A549 (cell line): ENCODE measurements around the gene TFDP1. TPM values are rescaled to one million over a fixed set of nuclear protein-coding genes. Genes with fewer than 3 reads are reported as not detected.
"Not testable (repeated sequence)": the region's sequence is repeated elsewhere in the genome, so short reads cannot be mapped to it uniquely, and the experiment has no call there.

Experiments
- ATAC-seq, 2 experiments: fragments of 200-7000 bp in 1 of 2; fragments of >200 bp in 1 of 2; cut with Nextera tagmentation in 1 of 2; cut with Tn5 transposase in 1 of 2; 3 replicates each; pipeline versions ENCODE4 v1.8.0 to v1.9.1; 2018 to 2020; ENCODE audit warnings: mild to moderate bottlenecking in 1 of 2, moderate library complexity in 1 of 2
- CTCF ChIA-PET: fragments of 300-600 bp; sonication (Branson Sonifier 250); formaldehyde crosslinking; extraction: SDS; loops from one replicate; lab custom pipeline; 2021; ENCODE audit warnings: antibody characterized with exemption, inconsistent platforms; lab: Yijun Ruan, JAX
- POLR2A ChIA-PET: fragments of 350-600 bp; formaldehyde crosslinking; extraction: SDS; loops from one replicate; lab custom pipeline; 2021; ENCODE audit warnings: antibody characterized with exemption, inconsistent platforms; lab: Yijun Ruan, JAX
- DNase-seq, 2 experiments: peaks; one replicate each; pipeline versions ENCODE4 v3.0.0 to v3.0.0-alpha.2; 2011 to 2016; ENCODE audit warnings: low read depth in 1 of 2, low spot score in 1 of 2
- FAIRE-seq: peaks from 2 replicates; lab custom pipeline; 2011; peaks lifted over from hg19 to GRCh38; lab: Jason Lieb, UNC
- H3K27ac ChIP-seq, 2 experiments: fragments of >200 bp; sonication (Bioruptor Twin); formaldehyde crosslinking; 3 replicates each; pipeline ENCODE4 v1.5.1; 2016 to 2017
- H3K4me1 ChIP-seq: fragments of >200 bp; sonication (Bioruptor Twin); formaldehyde crosslinking; 3 replicates; pipeline ENCODE4 v1.6.1; 2016
- H3K4me2 ChIP-seq: fragments of >200 bp; sonication (Bioruptor Twin); formaldehyde crosslinking; 3 replicates; pipeline ENCODE4 v1.6.1; 2016
- H3K4me3 ChIP-seq: fragments of >200 bp; sonication (Bioruptor Twin); formaldehyde crosslinking; 3 replicates; pipeline ENCODE4 v1.5.1; 2016
- H3K9me3 ChIP-seq: fragments of >200 bp; sonication (Bioruptor Twin); formaldehyde crosslinking; 3 replicates; pipeline ENCODE4 v1.6.1; 2016
- CBX2 ChIP-seq: fragments of 200-600 bp; sonication (generic); IDR thresholded peaks from 2 replicates; pipeline ENCODE4 v1.6.1; 2016; ENCODE audit warnings: low read depth, mild to moderate bottlenecking, borderline replicate concordance
- CHD2 ChIP-seq: fragments of 150-350 bp; IDR thresholded peaks from 2 replicates; pipeline ENCODE4 v1.6.1; 2014; ENCODE audit warnings: low read length; ENCODE audit not compliant: partially characterized antibody
- EHF ChIP-seq: fragments of 250-450 bp; sonication (Bioruptor Pico); IDR thresholded peaks from 2 replicates; pipeline ENCODE4 v1.5.0; 2020; ENCODE audit warnings: mild to moderate bottlenecking
- FOSB ChIP-seq: fragments of 250-450 bp; sonication (Bioruptor Pico); IDR thresholded peaks from 2 replicates; pipeline ENCODE4 v1.5.0; 2020; ENCODE audit warnings: mild to moderate bottlenecking, moderate library complexity
- FOSL2 ChIP-seq, 2 experiments: fragments of 450-650 bp in 1 of 2; fragments of >200 bp in 1 of 2; sonication (Bioruptor Twin) in 1 of 2; formaldehyde crosslinking; IDR thresholded peaks; 2 replicates each; pipeline versions ENCODE4 v1.5.0 to v1.6.1; 2016 to 2020; ENCODE audit warnings: mild to moderate bottlenecking in 1 of 2, moderate library complexity in 1 of 2
- FOXS1 ChIP-seq: fragments of 250-450 bp; sonication (Bioruptor Pico); IDR thresholded peaks from 2 replicates; pipeline ENCODE4 v1.5.0; 2020; ENCODE audit warnings: mild to moderate bottlenecking, moderate library complexity
- GATA3 ChIP-seq: IDR thresholded peaks from 2 replicates; pipeline ENCODE4 v1.6.1; 2012; ENCODE audit warnings: borderline replicate concordance
- HES2 ChIP-seq: fragments of >200 bp; sonication (Bioruptor Twin); formaldehyde crosslinking; IDR thresholded peaks from 2 replicates; pipeline ENCODE4 v1.6.1; 2016
- HOXA7 ChIP-seq: fragments of 250-450 bp; sonication (Bioruptor Pico); IDR thresholded peaks from 2 replicates; pipeline ENCODE4 v1.5.0; 2020; ENCODE audit warnings: mild to moderate bottlenecking, moderate library complexity
- JUNB ChIP-seq: fragments of >200 bp; sonication (Bioruptor Twin); formaldehyde crosslinking; IDR thresholded peaks from 2 replicates; pipeline ENCODE4 v1.6.1; 2016
- MAX ChIP-seq: IDR thresholded peaks from 2 replicates; pipeline ENCODE4 v1.6.1; 2012
- MAZ ChIP-seq: fragments of 150-350 bp; IDR thresholded peaks from 2 replicates; pipeline ENCODE4 v1.6.1; 2014; ENCODE audit warnings: antibody characterized with exemption, low read depth, low read length, borderline replicate concordance
- POLR2A ChIP-seq: IDR thresholded peaks from 2 replicates; pipeline ENCODE4 v1.6.1; 2012; ENCODE audit warnings: mild to moderate bottlenecking, low read length
- POLR2AphosphoS2 ChIP-seq: conservative IDR thresholded peaks from 2 replicates; pipeline ENCODE4 v1.6.1; 2012; ENCODE audit warnings: low read length, improper control_type of control experiment, inconsistent platforms
- RCOR1 ChIP-seq: fragments of 150-350 bp; IDR thresholded peaks from 2 replicates; pipeline ENCODE4 v1.6.1; 2014; ENCODE audit warnings: antibody characterized with exemption, low read length, low read depth
- RNF2 ChIP-seq: fragments of 200-600 bp; sonication (generic); IDR thresholded peaks from 2 replicates; pipeline ENCODE4 v1.6.1; 2016; ENCODE audit warnings: low read depth, mild to moderate bottlenecking, antibody characterized with exemption, moderate library complexity, borderline replicate concordance
- SREBF2 ChIP-seq: fragments of 450-650 bp; IDR thresholded peaks from 2 replicates; pipeline ENCODE4 v1.6.1; 2014; ENCODE audit warnings: mild to moderate bottlenecking, moderate library complexity
- TFCP2L1 ChIP-seq: fragments of 250-450 bp; sonication (Bioruptor Pico); IDR thresholded peaks from 2 replicates; pipeline ENCODE4 v1.5.0; 2021; ENCODE audit warnings: mild to moderate bottlenecking
- USF2 ChIP-seq: fragments of 450-650 bp; IDR thresholded peaks from 2 replicates; pipeline ENCODE4 v1.6.1; 2014; ENCODE audit warnings: antibody characterized with exemption
- ZC3H11A ChIP-seq: fragments of 450-650 bp; IDR thresholded peaks from 2 replicates; pipeline ENCODE4 v1.6.1; 2014; ENCODE audit warnings: antibody characterized with exemption, mild to moderate bottlenecking
- ZFP36 ChIP-seq: fragments of 450-650 bp; IDR thresholded peaks from 2 replicates; pipeline ENCODE4 v1.6.1; 2014; ENCODE audit warnings: borderline replicate concordance; ENCODE audit not compliant: partially characterized antibody
- WGBS: methylation state at CpG from one replicate; pipeline ENCODE4 v1.1.6; 2017; ENCODE audit errors: missing lambda C conversion rate; 5-methylcytosine and 5-hydroxymethylcytosine counted together
- polyA plus RNA-seq, 4 experiments: library from polyadenylated mRNA; depleted of rRNA in 3 of 4; stranded (reverse); fragments of >200 nt; fragmentation: RNase III in 1 of 4; extraction: RNeasy Plus Mini Kit Qiagen cat#74134 plus additional on column Dnase treatment in 1 of 4; gene quantifications; 2 replicates in 3 of 4; 3 replicates in 1 of 4; pipeline ENCODE4 v1.2.3, GENCODE V29; 2011 to 2017
- TF ChIP-seq, protein P1 (sequence below): fragments of 200-600 bp; sonication (generic); IDR thresholded peaks from 2 replicates; pipeline ENCODE4 v1.6.1; 2016; ENCODE audit warnings: antibody characterized with exemption, mild to moderate bottlenecking, moderate library complexity
- TF ChIP-seq, protein P2 (sequence below): fragments of >200 bp; sonication (Bioruptor Twin); formaldehyde crosslinking; IDR thresholded peaks from 3 replicates; pipeline ENCODE4 v1.6.1; 2016
- TF ChIP-seq, protein P3 (sequence below): IDR thresholded peaks from 2 replicates; pipeline ENCODE4 v1.6.1; 2012
- TF ChIP-seq, protein P4 (sequence below): fragments of 150-350 bp; IDR thresholded peaks from 2 replicates; pipeline ENCODE4 v1.6.1; 2014; ENCODE audit warnings: low read depth, mild to moderate bottlenecking, low read length

TFDP1 gene
- polyA plus RNA-seq, 2 of the 4 experiments (the other 2 are of a cell fraction), result 73.2 to 88.4 TPM

DNA sequence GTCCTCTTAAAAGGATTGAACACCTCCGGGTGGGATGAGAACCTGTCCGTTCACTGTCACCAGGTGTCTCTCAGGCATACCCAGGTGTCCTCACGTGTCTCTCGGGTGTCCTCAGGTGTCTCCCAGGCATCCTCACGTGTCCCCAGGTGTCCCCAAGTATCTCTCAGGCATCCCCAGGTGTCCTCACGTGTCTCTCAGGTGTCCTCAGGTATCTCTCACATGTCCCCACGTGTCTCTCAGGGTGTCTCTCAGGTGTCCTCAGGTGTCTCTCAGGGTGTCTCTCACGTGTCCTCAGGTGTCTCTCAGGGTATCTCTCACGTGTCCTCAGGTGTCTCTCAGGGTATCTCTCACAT lies 39.7 kb downstream of the TFDP1 start:
- no peak for ATAC-seq
- POLR2A ChIA-PET, result no interaction called here
- H3K4me1 ChIP-seq, result no peaks in the 10 kb centered on the region
- 95% methylated on average over 9 of the region's 9 CpGs for WGBS
- H3K27ac ChIP-seq, result no peak overlapping the region
- H3K4me2 ChIP-seq, result no peak overlapping the region
- no peaks in the 10 kb centered on the region for H3K9me3 ChIP-seq
- no peak for TF ChIP-seq SREBF2
- TF ChIP-seq GATA3, result no peak
- TF ChIP-seq FOXS1 (CRISPR knock-in tag), result no peak
- TF ChIP-seq, protein P1, sequence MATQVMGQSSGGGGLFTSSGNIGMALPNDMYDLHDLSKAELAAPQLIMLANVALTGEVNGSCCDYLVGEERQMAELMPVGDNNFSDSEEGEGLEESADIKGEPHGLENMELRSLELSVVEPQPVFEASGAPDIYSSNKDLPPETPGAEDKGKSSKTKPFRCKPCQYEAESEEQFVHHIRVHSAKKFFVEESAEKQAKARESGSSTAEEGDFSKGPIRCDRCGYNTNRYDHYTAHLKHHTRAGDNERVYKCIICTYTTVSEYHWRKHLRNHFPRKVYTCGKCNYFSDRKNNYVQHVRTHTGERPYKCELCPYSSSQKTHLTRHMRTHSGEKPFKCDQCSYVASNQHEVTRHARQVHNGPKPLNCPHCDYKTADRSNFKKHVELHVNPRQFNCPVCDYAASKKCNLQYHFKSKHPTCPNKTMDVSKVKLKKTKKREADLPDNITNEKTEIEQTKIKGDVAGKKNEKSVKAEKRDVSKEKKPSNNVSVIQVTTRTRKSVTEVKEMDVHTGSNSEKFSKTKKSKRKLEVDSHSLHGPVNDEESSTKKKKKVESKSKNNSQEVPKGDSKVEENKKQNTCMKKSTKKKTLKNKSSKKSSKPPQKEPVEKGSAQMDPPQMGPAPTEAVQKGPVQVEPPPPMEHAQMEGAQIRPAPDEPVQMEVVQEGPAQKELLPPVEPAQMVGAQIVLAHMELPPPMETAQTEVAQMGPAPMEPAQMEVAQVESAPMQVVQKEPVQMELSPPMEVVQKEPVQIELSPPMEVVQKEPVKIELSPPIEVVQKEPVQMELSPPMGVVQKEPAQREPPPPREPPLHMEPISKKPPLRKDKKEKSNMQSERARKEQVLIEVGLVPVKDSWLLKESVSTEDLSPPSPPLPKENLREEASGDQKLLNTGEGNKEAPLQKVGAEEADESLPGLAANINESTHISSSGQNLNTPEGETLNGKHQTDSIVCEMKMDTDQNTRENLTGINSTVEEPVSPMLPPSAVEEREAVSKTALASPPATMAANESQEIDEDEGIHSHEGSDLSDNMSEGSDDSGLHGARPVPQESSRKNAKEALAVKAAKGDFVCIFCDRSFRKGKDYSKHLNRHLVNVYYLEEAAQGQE, result no peak
- no peak for TF ChIP-seq ZFP36
- TF ChIP-seq, protein P2, sequence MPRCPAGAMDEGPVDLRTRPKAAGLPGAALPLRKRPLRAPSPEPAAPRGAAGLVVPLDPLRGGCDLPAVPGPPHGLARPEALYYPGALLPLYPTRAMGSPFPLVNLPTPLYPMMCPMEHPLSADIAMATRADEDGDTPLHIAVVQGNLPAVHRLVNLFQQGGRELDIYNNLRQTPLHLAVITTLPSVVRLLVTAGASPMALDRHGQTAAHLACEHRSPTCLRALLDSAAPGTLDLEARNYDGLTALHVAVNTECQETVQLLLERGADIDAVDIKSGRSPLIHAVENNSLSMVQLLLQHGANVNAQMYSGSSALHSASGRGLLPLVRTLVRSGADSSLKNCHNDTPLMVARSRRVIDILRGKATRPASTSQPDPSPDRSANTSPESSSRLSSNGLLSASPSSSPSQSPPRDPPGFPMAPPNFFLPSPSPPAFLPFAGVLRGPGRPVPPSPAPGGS, result no peak
- no peak for TF ChIP-seq CHD2
- TF ChIP-seq TFCP2L1 (CRISPR knock-in tag), result no peak
- TF ChIP-seq RNF2, result no peak
- no peak for TF ChIP-seq FOSL2 (IDR thresholded peaks at IDR 0.05)
- no peak for TF ChIP-seq FOSL2 (CRISPR knock-in tag; IDR thresholded peaks at IDR 0.05)
- TF ChIP-seq, all 56 proteins: peak for 0
- FAIRE-seq (no peak), DNase-seq (no peak)
- H3K4me3 ChIP-seq, result no peak overlapping the region
- CTCF ChIA-PET, result no interaction called here

DNA sequence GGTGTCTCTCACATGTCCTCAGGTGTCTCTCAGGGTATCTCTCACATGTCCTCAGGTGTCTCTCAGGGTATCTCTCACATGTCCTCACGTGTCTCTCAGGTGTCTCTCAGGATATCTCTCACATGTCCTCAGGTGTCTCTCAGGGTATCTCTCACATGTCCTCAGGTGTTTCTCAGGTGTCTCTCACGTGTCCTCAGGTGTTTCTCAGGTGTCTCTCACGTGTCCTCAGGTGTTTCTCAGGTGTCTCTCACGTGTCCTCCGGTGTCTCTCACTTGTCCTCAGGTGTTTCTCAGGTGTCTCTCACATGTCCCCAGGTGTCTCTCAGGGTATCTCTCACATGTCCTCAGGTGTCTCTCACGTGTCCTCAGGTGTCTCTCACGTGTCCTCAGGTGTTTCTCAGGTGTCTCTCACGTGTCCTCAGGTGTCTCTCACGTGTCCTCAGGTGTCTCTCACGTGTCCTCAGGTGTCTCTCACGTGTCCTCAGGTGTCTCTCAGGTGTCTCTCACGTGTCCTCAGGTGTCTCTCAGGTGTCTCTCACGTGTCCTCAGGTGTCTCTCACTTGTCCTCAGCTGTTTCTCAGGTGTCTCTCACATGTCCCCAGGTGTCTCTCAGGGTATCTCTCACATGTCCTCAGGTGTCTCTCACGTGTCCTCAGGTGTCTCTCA lies 40.2 kb downstream of the TFDP1 start:
- H3K4me2 ChIP-seq, H3K9me3 ChIP-seq, DNase-seq, H3K4me1 ChIP-seq, POLR2A ChIA-PET, CTCF ChIA-PET, H3K4me3 ChIP-seq, ATAC-seq, FAIRE-seq, H3K27ac ChIP-seq: not testable (repeated sequence)
- WGBS, result 88% methylated on average over 14 of the region's 14 CpGs

DNA sequence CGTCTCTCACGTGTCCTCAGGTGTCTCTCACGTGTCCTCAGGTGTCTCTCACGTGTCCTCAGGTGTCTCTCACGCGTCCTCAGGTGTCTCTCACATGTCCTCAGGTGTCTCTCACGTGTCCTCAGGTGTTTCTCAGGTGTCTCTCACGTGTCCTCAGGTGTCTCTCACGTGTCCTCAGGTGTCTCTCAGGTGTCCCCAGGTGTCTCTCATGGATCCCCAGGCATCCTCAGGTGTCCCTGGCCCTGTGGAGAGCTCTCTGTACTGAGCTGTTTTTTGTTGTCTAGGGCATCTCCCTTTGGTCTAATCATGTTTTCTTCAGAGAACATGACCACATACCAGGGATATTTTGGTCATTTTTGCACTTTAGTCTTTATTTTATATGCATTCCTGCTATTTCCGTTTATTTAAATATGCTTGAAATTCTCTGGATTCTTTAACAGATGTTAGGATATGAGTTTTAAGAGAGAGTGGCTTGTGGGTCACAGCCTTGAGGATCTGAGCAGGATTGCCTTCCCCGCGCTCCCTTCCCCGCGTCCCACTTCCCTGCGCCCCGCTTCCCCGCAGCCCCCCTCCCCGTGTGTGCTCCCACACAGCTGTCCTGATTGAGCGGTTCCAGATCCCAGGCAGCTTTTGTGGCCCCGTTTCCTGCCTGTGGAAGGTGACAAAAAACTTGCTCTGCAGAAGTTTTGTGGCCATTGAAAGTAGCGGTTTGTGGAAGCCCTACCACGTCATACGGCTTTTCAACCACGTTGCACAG lies 41.6 kb downstream of the TFDP1 start:
- WGBS, result 88% methylated on average over 22 of the region's 24 CpGs
- ChIA-PET CTCF (no interaction called here), POLR2A (no interaction called here)
- H3K9me3 ChIP-seq, result no peaks in the 10 kb centered on the region
- H3K4me3 ChIP-seq, result no peak overlapping the region
- DNase-seq (no peak), ATAC-seq (no peak), FAIRE-seq (no peak)
- no peaks in the 10 kb centered on the region for H3K4me1 ChIP-seq
- H3K27ac ChIP-seq, result no peak overlapping the region
- no peak overlapping the region for H3K4me2 ChIP-seq
- TF ChIP-seq POLR2AphosphoS2, result no peak
- no peak for TF ChIP-seq FOSB (CRISPR knock-in tag)
- TF ChIP-seq HOXA7 (CRISPR knock-in tag), result no peak
- no peak for TF ChIP-seq USF2
- TF ChIP-seq, protein P3, sequence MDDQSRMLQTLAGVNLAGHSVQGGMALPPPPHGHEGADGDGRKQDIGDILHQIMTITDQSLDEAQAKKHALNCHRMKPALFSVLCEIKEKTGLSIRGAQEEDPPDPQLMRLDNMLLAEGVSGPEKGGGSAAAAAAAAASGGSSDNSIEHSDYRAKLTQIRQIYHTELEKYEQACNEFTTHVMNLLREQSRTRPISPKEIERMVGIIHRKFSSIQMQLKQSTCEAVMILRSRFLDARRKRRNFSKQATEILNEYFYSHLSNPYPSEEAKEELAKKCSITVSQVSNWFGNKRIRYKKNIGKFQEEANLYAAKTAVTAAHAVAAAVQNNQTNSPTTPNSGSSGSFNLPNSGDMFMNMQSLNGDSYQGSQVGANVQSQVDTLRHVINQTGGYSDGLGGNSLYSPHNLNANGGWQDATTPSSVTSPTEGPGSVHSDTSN, result no peak
- TF ChIP-seq HES2, result no peak
- no peak for TF ChIP-seq RCOR1
- TF ChIP-seq FOSL2 (IDR thresholded peaks at IDR 0.05), result no peak
- no peak for TF ChIP-seq FOSL2 (CRISPR knock-in tag; IDR thresholded peaks at IDR 0.05)
- no peak for TF ChIP-seq ZC3H11A
- no peak for TF ChIP-seq CBX2
- no peak for TF ChIP-seq POLR2A
- no peak for TF ChIP-seq EHF (CRISPR knock-in tag)
- no peak for TF ChIP-seq MAZ
- TF ChIP-seq JUNB, result no peak
- no peak for TF ChIP-seq MAX
- TF ChIP-seq, protein P4, sequence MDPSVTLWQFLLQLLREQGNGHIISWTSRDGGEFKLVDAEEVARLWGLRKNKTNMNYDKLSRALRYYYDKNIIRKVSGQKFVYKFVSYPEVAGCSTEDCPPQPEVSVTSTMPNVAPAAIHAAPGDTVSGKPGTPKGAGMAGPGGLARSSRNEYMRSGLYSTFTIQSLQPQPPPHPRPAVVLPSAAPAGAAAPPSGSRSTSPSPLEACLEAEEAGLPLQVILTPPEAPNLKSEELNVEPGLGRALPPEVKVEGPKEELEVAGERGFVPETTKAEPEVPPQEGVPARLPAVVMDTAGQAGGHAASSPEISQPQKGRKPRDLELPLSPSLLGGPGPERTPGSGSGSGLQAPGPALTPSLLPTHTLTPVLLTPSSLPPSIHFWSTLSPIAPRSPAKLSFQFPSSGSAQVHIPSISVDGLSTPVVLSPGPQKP, result no peak
